T1000 (cell line): ENCODE results near the gene PLPPR3.

Experiments
- DNase-seq: peaks from one replicate; lab custom pipeline; 2025; ENCODE audit warnings: mixed read lengths; lab: John Stamatoyannopoulos, UW

The PLPPR3 gene, protein sequence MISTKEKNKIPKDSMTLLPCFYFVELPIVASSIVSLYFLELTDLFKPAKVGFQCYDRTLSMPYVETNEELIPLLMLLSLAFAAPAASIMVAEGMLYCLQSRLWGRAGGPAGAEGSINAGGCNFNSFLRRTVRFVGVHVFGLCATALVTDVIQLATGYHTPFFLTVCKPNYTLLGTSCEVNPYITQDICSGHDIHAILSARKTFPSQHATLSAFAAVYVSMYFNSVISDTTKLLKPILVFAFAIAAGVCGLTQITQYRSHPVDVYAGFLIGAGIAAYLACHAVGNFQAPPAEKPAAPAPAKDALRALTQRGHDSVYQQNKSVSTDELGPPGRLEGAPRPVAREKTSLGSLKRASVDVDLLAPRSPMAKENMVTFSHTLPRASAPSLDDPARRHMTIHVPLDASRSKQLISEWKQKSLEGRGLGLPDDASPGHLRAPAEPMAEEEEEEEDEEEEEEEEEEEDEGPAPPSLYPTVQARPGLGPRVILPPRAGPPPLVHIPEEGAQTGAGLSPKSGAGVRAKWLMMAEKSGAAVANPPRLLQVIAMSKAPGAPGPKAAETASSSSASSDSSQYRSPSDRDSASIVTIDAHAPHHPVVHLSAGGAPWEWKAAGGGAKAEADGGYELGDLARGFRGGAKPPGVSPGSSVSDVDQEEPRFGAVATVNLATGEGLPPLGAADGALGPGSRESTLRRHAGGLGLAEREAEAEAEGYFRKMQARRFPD

DNA sequence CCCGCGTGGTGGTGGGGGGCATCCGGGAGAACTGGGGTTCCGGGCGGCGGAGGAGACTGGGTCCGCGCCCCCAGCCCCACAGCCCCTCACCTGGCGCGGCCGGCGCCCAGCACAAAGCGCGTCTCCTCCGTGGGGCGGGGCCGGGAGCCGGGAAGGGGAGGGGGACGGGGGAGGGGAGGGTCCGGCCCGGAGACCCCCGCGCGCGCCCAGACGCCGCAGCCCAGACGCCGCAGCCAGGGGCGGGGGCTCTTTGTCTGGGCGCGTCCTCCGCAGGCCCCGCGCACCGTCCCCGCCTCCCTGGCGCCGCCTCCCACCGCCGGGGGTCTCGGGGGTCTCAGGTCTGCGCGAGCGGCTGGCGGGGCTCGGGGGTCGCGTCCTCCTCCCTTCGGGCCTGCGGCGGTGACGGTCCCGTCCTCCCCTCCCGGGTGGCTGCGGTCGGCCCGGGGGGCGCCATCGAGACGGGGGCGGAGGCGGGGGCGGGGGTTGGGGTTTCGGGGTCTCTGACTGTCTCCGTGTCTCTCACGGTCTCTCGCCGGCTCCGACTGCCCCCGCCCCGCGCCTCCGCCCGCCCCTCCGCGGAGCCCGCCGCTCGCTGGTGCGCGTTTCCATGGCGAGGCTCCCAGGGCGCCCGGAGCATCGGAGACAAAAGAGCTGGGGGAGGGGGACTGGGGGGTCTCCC lies at the start of gene PLPPR3:
TSS of gene PLPPR3 (minus strand) at position 131 of the 679 bp plus-strand sequence. CDS start 396 bp downstream, outside the sequence.
- no peak for DNase-seq

DNA sequence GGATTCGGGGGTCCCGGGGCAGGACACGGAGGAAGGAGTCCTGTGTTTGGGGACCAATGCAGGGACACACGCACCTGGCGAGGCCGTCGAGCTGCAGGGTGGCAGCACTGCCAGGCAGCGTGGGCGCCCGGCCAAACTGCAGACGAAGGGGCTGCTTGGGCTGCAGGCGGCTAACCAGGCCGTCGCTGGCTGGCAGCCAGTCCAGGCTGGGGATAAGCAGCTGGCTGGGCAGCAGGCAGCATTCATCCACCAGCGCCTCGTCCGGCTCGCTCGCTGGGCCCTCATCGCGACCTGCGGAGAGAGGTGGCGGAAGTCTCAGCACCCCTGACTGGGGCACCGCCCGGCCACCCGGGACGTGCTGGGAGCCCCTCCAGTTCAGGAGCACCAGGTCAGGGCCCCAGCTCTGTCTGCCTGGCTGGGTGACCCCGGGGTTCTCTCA lies 49.2 kb upstream of the PLPPR3 start:
- DNase-seq: no peak

DNA sequence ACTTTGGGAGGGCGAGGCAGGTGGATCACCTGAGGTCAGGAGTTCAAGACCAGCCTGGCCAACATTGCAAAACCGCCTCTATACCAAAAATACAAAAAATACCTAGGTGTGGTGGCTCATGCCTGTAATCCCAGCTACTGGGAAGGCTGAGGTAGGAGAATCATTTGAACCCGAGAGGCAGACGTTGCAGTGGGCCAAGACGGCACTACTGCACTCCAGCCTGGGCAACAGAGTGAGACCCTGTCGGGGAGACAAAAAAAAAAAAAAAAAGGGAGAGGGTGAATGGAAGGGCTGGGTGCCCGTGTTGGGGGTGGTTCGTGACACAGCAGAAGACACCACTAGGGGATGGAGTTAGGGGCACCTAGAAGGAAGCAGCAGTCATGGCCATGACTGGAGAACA lies 48.6 kb upstream of the PLPPR3 start:
- no peak for DNase-seq

DNA sequence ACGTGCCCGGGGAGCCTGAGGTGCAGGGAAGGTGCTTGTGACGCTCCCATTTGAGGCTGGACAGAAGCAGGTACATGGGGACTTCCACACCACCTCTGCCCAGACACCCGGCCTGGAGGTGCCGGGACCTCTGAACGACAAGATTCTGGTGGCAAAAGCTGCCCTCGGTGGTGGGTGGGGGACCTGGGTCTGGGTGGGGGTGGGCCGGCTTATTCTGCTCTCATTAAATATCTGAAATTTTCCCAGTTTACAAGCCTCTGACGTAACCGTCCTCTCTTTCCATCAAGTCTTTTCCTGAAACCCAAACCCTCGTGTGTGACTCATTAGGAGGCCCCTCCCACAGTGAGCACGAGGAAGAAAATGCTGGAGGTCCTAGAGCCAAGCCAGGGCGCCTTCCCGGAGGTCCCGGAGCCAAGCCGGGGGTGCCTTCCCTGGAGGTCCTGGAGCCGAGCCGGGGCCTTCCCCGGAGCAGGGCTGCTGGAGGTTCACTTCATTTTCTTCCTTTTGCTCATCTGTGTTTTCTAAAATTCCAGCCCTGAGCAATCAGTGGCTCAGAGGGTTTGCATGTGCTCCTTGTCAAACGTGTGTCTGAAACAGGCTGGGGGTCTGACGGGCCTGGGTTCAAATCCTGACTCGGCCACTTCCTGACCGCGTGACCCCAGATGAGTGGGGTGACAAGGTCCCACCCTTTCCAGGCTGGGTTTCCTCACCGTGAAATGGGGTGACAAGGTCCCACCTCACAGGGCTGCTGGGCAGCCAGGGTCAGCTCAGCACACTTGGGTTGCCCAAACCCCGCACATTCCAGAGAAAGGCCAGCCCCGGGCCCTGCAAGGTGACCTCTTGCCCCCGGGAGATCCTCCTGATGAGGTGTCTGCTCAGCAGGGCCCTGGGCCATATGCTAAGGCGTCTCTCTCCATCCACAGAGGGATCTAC lies 47.8 kb upstream of the PLPPR3 start:
- peak; percentile 83 for DNase-seq

DNA sequence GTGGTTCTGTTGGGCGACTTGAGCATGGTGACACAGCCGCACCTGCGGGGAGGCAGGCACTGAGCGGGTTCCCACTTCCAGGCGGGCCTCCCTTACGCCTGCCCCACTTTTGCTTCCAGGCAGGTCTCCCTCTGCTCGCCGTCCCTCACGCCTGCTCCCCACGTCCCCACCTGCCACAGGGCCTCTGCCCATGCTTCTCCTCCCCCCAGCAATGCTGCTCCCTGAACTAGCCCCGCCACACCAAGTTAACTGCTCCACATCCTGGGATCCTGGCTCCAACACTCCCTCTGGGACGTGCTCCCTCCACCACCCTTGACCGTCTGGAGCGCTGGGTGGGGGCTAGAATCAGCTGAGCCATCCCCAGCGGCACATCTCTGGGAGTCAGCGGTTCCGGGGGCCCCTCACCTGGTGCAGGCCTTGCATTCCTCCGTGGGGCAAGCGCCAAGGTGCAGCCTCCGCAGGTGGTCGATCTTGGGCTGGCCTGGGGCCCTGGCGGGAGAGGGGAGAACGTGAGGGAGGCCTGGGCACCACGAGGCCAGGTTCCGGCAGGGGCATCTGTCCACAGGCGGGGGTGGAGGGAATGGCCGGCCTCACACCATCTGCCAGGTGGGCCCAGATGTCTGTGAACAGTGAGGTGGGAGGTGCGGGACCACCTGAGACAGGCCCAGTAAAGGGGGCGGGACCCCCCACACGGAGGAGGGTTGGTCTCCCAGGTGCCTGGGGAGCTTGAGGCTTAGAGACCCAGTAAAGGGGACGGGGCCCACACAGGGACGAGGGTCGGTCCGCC lies 46.9 kb upstream of the PLPPR3 start:
- no peak for DNase-seq

DNA sequence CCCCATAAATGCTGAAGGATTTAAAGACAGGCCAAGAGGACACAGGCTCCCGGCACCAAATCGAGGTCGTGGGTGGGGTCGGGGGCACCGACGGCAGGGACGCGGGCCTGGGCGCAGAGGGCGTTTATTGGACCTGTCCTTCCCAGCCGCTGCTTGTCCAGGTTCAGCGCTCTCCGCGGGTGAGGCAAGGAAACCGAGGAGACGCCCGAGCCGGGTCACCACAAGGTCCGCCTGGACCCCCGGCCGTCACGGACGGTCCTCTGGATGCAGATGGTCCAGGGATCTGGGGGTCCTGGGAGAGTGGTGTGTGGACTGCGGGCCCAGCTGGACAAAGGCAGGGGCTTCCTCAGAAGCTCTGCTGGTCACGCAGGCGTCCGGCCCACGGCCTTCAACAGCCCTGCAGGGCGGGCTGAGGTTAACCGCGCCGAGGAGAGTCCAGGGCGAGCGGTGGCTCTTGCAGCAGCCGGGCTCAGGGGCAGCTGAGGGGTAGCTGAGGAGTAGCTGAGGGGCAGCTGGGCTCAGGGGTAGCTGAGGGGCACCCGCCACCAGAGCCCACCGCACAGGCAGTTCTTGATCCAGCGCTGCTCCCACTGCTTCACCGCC lies 46.2 kb upstream of the PLPPR3 start:
- DNase-seq: no peak

DNA sequence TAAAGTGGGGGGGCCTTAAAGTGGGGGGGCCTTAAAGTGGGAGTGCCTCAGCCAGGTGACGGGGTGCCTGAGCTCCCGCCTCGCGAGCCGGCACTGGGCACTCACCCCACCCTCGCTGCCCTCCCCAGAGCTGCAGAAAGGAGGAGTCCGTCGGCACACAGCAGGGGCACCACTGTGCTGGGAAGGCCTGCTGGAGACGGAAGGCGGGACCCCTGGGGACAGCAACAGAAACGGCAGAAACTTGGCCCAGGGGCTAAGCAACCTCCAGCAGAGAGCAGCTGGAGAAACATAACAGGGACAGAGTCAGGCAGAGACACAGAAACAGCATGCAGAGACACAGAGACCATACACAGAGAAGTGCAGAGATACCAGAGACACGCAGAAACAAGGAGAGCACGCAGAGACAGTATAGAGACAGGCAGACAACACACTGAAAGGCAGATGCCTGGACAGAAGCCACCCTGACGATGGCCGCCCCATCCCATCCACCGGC lies 45.6 kb upstream of the PLPPR3 start:
- no peak for DNase-seq

DNA sequence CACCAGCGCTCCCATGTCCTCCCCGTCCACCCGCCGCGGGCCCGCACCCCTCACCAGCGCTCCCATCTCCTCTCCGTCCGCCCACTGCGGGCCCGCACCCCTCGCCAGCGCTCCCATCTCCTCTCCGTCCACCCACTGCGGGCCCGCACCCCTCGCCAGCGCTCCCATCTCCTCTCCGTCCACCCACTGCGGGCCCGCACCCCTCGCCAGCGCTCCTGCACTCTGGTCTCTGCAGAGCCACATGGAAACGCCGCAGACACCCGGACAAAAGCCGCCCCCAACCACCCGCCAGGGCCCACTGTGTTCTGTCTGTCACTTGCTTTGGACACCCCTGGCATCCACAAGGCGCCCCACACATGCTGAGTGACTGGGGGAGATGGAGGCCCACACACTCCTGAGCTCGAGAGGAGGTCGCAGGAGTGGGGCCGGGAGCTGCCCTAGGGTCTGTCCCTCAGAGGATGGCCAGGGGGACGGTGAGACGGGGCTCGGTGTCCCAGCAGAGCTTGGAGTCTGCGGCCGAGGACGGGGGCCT lies 45.1 kb upstream of the PLPPR3 start:
- no peak for DNase-seq

DNA sequence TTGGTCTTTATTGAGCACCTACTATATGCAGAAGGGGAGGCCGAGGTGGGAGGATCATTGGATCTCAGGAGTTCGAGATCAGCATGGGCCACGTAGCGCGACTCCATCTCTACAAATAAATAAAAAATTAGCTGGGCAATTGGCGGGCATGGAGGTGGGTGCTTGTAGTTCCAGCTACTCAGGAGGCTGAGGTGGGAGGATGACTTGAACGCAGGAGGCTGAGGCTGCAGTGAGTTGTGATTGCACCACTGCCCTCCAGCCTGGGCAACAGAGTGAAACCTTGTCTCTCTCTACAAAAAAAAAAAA lies 41.5 kb upstream of the PLPPR3 start:
- DNase-seq: no peak

DNA sequence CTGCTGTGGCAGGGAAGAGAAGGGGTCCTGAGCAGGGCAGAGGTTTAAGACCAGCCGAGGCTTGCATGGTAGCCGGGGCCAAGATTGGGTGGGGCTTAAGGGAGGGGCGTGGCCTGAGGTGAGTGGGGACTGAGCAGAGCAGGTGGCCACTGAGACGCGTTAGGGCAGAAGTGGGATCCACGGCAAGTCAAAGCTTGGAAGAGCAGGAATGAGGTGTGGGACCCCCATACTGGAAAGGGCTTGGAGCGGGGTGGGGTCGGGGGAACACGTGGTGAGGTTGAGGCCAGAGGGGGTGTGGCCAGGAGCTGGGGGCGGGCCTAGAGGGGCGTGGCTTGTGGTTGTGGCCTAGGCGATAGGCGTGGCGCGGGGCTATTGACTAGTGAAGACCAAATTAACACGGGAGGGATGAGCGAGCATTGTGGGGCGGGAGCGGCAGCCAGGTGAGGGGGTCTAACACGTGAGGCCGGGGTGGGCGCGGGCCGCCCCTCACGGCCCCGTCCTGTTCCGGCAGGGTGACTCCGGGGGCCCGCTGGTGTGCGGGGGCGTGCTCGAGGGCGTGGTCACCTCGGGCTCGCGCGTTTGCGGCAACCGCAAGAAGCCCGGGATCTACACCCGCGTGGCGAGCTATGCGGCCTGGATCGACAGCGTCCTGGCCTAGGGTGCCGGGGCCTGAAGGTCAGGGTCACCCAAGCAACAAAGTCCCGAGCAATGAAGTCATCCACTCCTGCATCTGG lies 41.0 kb upstream of the PLPPR3 start:
- DNase-seq: no peak

DNA sequence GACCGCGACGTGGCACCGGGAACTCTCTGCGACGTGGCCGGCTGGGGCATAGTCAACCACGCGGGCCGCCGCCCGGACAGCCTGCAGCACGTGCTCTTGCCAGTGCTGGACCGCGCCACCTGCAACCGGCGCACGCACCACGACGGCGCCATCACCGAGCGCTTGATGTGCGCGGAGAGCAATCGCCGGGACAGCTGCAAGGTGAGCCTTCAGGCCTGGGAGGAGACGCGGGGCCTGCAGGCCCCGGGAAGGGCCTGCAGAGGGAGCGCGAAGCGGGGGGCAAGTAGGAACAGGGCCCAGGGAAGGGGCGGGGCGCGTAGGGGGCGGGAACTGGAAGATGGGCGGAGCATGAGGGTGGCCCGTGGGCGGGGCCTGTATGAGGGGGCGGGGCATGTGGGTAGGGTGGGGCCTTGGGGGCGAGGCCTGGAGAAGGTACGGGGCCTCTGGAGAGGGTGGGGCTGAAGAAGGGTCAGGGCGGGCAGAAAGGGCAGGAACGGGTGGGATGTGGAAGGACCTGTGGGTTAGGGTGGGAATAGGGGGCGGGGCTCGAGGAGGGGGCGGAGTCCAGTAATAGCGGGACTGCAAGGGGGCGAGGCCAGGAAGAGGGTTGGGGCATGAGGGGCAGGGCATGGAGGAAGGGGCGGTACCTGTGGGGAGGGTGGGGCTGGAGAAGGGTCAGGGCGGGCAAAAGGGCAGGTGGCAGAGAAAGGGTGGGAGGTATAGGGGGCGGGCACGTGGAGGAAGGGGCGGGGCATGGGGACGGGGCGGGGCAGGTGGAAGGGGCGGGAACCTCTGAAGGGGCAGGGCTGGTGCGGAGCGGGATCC lies 40.2 kb upstream of the PLPPR3 start:
- DNase-seq: peak; percentile 35

DNA sequence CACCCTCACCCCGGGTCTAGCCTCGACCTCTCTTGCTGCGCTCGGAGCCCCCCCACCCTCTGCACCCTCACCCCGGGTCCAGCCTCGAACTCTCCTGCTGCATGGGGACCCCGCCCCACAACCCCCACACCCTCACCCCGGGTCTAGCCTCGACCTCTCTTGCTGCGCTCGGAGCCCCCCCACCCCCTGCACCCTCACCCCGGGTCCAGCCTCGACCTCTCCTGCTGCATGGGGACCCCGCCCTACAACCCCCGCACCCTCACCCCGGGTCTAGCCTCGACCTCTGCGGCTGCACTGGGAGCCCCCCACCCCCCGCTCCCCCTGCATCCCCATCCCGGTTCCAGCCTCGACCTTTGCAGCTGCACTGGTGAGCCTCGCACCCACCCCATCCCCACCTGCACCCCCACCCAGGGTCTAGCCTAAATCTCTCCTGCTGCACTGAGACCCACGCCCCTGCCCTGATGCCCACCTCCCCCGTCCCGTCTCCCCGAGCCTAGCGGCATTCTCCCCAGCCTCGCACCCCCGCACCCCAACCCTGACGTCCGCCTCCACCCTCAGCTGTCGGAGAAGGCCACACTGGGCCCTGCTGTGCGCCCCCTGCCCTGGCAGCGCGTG lies 39.5 kb upstream of the PLPPR3 start:
- no peak for DNase-seq

DNA sequence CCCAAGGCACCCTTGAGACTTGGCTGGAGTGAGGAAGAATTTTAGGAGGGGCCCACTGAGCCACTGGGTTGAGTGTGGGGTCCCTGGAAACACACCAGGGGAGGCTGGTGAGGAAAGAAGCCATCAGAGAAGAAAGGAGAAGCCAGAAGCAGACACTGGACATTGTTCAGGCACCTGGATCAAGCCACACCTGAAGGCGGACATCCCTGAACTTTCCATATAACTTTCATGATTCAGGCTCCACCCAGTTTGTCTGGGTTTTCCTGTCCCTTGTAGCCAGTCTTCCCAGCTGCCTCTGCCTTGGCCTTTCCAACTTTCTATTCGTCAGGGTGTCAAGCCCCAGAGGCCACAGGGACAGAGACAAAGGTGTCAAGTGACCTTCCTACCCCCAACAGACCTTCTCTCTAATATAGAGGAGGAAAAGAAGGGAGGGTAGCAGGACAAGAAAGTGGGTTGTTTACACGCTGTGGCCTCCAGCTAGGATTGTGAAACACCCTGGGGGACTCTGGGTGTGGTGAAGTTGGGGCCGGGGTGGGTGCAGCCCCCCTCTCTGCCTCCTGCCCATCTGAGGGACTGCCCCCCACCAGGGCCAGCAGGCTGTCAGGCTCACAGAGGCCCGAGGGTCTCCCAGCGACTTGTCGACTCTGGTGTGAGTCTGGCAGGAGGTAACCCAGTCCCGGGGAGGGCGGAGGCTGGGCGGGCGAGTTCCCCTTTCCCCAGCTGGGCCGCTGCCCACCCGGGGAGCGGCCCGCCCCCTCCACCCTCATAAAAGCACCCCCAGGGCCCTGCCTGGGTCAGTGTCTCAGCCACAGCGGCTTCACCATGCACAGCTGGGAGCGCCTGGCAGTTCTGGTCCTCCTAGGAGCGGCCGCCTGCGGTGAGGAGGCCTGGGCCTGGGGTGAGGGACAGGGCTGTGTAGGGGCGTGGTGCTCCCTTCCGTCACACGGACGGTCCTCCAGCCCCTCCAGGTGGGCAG lies 37.4 kb upstream of the PLPPR3 start, which contains the start of gene CFD:
TSS of gene CFD (plus strand) at position 797 of the 976 bp plus-strand sequence. CDS start at position 823, 26 bp downstream.
- no peak for DNase-seq

DNA sequence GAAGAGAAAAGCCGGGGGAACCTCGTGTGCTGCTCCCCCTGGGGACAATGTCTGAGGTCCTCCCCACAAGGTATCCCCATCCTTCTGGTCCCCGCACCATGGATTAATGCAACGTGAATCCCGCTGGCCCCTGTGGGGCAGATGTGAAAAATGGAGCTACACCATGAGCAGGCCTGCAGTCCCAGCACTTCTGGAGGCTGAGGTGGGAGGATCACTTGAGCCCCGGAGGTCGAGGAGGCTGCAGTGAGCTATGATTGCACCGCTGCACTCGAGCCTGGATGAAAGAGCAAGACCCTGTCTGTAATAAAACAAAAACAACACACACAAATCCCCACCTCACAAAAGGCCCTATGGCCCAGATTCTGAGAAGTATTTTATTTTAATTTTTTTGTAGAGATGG lies 36.5 kb upstream of the PLPPR3 start:
- DNase-seq: no peak

DNA sequence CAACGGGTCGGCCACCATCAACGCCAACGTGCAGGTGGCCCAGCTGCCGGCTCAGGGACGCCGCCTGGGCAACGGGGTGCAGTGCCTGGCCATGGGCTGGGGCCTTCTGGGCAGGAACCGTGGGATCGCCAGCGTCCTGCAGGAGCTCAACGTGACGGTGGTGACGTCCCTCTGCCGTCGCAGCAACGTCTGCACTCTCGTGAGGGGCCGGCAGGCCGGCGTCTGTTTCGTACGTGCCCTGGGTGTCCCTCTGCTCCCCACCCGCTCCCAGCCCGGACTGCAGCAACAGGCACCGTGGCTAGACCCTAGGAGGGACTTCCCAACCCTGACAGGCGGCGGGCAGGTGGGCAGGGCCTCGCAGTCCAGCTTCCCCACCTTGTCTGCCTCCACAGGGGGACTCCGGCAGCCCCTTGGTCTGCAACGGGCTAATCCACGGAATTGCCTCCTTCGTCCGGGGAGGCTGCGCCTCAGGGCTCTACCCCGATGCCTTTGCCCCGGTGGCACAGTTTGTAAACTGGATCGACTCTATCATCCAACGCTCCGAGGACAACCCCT lies 33.9 kb upstream of the PLPPR3 start:
- no peak for DNase-seq

DNA sequence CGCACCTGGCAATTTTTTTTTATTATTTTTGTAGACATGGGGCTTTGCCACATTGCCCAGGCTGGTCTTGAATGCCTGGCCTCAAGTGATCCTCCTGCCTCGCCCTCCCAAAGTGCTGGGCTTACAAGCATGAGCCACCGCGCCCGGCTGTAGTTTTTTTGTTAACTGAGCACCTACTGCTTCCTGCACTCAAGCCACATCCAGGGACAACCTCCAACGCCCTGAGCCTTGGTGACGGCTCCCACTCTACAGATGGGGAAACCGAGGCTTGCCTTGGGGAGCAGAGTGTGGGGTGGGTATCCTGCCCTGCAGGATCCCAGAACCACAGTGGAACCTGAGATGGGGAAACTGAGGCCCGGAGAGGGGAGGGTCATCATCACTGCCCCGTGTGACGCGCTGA lies 33.4 kb upstream of the PLPPR3 start:
- no peak for DNase-seq
